A673 (cell line): ENCODE results near the gene TENM4. TPM values are rescaled to one million over a fixed set of nuclear protein-coding genes. Genes with fewer than 3 reads are reported as not detected.

Source experiments
- BruUV-seq: library from RNA; stranded (reverse); fragments of 400-500 nt; replicated peaks from 2 replicates; lab custom pipeline; 2021; lab: Mats Ljungman, UMichigan
- CTCF ChIA-PET: fragments of 300-600 bp; sonication (Branson Sonifier 250); formaldehyde crosslinking; loops from one replicate; lab custom pipeline; 2022; ENCODE audit warnings: antibody characterized with exemption; lab: Charles Lee
- POLR2A ChIA-PET: fragments of 300-600 bp; sonication (Branson Sonifier 250); formaldehyde crosslinking; loops from one replicate; lab custom pipeline; 2022; ENCODE audit warnings: antibody characterized with exemption; ENCODE audit not compliant: low non-redundant PET; lab: Charles Lee
- DNase-seq: peaks from one replicate; pipeline ENCODE4 v3.0.0-alpha.2; 2015; ENCODE audit warnings: low spot score
- H3K27ac ChIP-seq: fragments of 200-600 bp; sonication (generic); 2 replicates; pipeline ENCODE4 v1.5.1; 2016; ENCODE audit warnings: mixed run types, low read depth, mild to moderate bottlenecking, mixed read lengths, antibody characterized with exemption, low read length; ENCODE audit not compliant: poor library complexity, severe bottlenecking
- H3K27me3 ChIP-seq: fragments of 200-600 bp; sonication (generic); replicated peaks from 2 replicates; pipeline ENCODE4 v1.6.1; 2017; ENCODE audit warnings: mixed run types, low read depth, mild to moderate bottlenecking, mixed read lengths, antibody characterized with exemption, low read length; ENCODE audit not compliant: insufficient read depth, poor library complexity
- H3K36me3 ChIP-seq: fragments of 200-600 bp; sonication (generic); 2 replicates; pipeline ENCODE4 v1.6.1; 2016; ENCODE audit warnings: mixed run types, mild to moderate bottlenecking, mixed read lengths, antibody characterized with exemption, low read length; ENCODE audit not compliant: insufficient read depth, poor library complexity, severe bottlenecking
- H3K4me1 ChIP-seq: fragments of 200-600 bp; sonication (generic); 2 replicates; pipeline ENCODE4 v1.6.1; 2017; ENCODE audit warnings: mixed run types, mild to moderate bottlenecking, mixed read lengths, antibody characterized with exemption, low read length; ENCODE audit not compliant: insufficient read depth, poor library complexity, severe bottlenecking
- H3K4me3 ChIP-seq: fragments of 200-600 bp; sonication (generic); 2 replicates; pipeline ENCODE4 v1.5.1; 2016; ENCODE audit warnings: low read depth, mixed run types, mild to moderate bottlenecking, mixed read lengths, low read length; ENCODE audit not compliant: poor library complexity, severe bottlenecking
- H3K9me3 ChIP-seq: fragments of 200-600 bp; sonication (generic); 2 replicates; pipeline ENCODE4 v1.6.1; 2016; ENCODE audit warnings: mixed run types, low read depth, mild to moderate bottlenecking, mixed read lengths, antibody characterized with exemption, low read length; ENCODE audit not compliant: poor library complexity, severe bottlenecking
- EZH2 ChIP-seq: fragments of 200-600 bp; sonication (generic); IDR thresholded peaks from 2 replicates; pipeline ENCODE4 v1.6.1; 2017; ENCODE audit warnings: borderline replicate concordance, low read depth, mild to moderate bottlenecking, mixed read lengths, antibody characterized with exemption, low read length; ENCODE audit not compliant: poor library complexity, severe bottlenecking
- intact Hi-C: fragments of 100-400 bp; cut with micrococcal nuclease; formaldehyde crosslinking; loops from one replicate; pipeline ENCODE4 v1.10.0; 2022; ENCODE audit not compliant: unreplicated experiment
- total RNA-seq: library from RNA; stranded (reverse); gene quantifications from 2 replicates; pipeline ENCODE4 v1.2.3, GENCODE V29; 2021
- TF ChIP-seq, protein P1 (sequence below): fragments of 300-800, 200-600 bp; sonication (generic); conservative IDR thresholded peaks from 2 replicates; pipeline ENCODE4 v1.5.1; 2017; ENCODE audit warnings: low read depth, mild to moderate bottlenecking, antibody characterized with exemption, low read length, moderate library complexity, mixed read lengths

TENM4 gene
- total RNA-seq, 1 experiment from 2014 or later: 0.11 TPM

DNA sequence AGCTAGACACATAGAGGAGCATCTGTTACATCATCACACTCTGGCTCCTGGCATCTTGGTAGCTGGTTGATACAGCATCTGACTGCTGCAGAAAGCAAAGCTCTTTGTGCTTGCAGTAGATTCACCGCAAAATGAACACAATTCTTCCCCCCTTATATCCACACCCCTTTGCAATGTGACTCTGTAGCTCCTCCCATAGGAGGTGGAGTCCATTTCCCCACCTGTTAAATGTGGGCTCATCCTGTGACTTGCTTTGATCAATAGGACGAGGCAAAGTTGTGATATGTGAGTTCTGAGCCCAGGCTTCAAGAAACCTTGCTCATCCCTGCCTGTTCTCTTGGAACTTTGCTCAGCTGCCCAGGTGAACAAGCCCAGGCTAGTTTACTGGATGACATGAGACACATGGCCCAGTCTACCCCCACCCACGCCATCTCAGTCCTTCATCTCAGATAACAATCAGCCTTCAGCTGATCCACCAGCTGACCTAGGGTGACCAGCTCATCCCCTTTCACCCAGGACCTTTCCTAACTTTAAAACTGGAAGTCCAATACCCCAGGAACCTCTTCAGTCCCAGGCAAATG lies 272.2 kb downstream of the TENM4 start:
- peaks cover 11% of the 10 kb centered on the region for H3K27me3 ChIP-seq
- intact Hi-C loops: no loop called here
- no peaks in the 10 kb centered on the region for H3K4me1 ChIP-seq
- DNase-seq: no peak
- H3K27ac ChIP-seq: no peak overlapping the region
- ChIA-PET POLR2A (no interaction called here), CTCF (no interaction called here)
- H3K4me3 ChIP-seq: no peak overlapping the region
- BruUV-seq: no TSS peak
- no peak for TF ChIP-seq EZH2
- TF ChIP-seq, protein P1, sequence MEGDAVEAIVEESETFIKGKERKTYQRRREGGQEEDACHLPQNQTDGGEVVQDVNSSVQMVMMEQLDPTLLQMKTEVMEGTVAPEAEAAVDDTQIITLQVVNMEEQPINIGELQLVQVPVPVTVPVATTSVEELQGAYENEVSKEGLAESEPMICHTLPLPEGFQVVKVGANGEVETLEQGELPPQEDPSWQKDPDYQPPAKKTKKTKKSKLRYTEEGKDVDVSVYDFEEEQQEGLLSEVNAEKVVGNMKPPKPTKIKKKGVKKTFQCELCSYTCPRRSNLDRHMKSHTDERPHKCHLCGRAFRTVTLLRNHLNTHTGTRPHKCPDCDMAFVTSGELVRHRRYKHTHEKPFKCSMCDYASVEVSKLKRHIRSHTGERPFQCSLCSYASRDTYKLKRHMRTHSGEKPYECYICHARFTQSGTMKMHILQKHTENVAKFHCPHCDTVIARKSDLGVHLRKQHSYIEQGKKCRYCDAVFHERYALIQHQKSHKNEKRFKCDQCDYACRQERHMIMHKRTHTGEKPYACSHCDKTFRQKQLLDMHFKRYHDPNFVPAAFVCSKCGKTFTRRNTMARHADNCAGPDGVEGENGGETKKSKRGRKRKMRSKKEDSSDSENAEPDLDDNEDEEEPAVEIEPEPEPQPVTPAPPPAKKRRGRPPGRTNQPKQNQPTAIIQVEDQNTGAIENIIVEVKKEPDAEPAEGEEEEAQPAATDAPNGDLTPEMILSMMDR: no peak
- H3K36me3 ChIP-seq: no peaks in the 10 kb centered on the region
- no peaks in the 10 kb centered on the region for H3K9me3 ChIP-seq

DNA sequence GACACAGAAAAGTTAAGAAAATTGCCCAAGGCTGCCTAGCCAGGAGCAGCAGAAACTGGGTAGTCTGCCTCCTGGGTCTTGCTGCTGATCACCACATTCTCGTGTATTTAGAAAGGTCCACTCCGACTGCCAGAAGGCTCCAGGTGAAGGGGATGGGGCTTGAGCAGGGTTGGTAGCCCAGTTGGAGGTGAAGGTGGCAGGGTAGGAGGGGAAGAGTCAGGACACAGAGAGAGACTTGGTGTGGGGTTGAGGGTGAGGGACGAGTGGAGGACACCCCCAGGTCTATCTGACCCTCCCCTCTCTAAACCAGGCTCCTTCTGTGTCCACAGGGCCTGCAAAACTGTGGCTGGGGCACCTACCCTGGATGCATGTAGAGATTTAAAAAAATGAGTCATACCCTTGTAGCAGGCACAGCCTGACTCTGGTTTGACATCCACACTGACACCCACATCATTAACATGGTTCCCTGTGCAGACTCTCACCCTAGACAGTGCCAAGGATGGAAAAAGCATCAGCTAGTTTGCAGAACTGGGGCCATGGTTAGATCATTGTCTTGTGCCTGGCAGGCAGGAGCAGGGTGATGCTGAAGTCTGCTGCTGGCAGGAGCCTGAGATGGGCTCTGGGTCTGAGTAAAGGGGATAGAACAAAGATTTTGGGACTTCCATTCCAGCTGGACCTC lies 273.2 kb downstream of the TENM4 start:
- DNase-seq: no peak
- Histone ChIP-seq H3K4me3 (no peak overlapping the region), H3K27me3 (peaks cover 11% of the 10 kb centered on the region), H3K9me3 (no peaks in the 10 kb centered on the region), H3K4me1 (no peaks in the 10 kb centered on the region), H3K36me3 (no peaks in the 10 kb centered on the region), H3K27ac (no peak overlapping the region)
- ChIA-PET POLR2A (no interaction called here), CTCF (no interaction called here)
- no TSS peak for BruUV-seq
- TF ChIP-seq EZH2: no peak
- TF ChIP-seq, protein P1: no peak
- intact Hi-C loops: no loop called here

DNA sequence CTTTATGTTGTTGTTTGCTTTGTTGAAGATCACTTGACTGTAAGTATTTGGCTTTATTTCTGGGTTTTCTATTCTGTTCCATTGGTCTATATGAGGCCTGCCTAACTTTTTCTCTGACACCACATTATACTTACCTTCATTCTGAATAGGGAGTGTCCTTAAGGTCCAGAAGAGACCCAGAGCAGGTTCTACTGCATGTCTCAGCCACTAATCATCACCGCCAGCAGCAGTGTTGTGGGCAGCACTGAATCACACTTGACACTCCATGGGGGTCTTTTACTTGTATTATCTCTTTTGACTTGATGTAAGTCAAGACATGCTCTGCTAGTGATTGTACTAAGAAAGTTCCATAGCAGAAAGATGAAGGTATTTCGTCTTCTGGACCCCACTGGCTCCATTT lies 274.9 kb downstream of the TENM4 start:
- Histone ChIP-seq H3K4me3 (no peak overlapping the region), H3K27me3 (peaks cover 5% of the 10 kb centered on the region), H3K9me3 (no peaks in the 10 kb centered on the region), H3K36me3 (no peaks in the 10 kb centered on the region), H3K27ac (no peak overlapping the region), H3K4me1 (no peaks in the 10 kb centered on the region)
- intact Hi-C loops: no loop called here
- no peak for DNase-seq
- TF ChIP-seq EZH2: no peak
- TF ChIP-seq, protein P1: no peak
- CTCF ChIA-PET: no interaction called here
- POLR2A ChIA-PET: interaction anchor here (0.6 kb wide), 1 partner anchor 1006 kb away, joined by 12 read pairs; no protein-coding TSS in a partner anchor
- no TSS peak for BruUV-seq
